Gastrocnemius medialis (tissue), 4 donors: ENCODE results near the gene RASA3.

Experiments used
- POLR2A ChIP-seq, 2 donors: fragments of 450-650 bp; IDR thresholded peaks; one replicate each; pipeline ENCODE4 v1.6.1; 2017; ENCODE audit warnings: antibody characterized with exemption in 2 of 2, mild to moderate bottlenecking in 2 of 2, moderate library complexity in 2 of 2
- TF ChIP-seq, protein P1 (sequence below), 5 experiments: fragments of 450-650 bp in 3 of 5; fragments of 200-600 bp in 2 of 5; sonication (generic) in 2 of 5; IDR thresholded peaks in 4 of 5; conservative IDR thresholded peaks in 1 of 5; 1 replicate in 4 of 5; 2 replicates in 1 of 5; pipeline ENCODE4 v1.5.1; 2016 to 2019; ENCODE audit warnings: antibody characterized with exemption in 5 of 5, mild to moderate bottlenecking in 3 of 5, moderate library complexity in 3 of 5

DNA sequence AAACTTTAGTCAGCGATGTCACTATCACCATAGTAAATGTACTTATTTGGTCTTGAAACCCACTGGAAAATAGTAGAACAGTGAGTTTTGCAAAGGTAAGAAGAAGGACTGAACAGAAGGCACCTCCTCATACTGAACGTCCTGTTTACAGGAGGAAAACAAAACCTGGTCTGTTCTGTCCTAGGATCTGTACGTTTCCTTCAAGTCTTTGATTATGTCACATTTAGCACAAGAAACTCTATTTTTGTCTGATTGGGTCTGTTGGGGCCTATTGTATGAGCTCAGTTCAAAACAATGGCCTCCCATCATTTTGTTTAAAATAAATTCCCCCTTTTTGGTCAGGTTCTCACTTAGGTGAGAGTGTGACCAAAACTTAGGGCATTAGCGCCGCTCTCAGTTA, 35.5 kb upstream of the RASA3 start:
- TF ChIP-seq, protein P1, sequence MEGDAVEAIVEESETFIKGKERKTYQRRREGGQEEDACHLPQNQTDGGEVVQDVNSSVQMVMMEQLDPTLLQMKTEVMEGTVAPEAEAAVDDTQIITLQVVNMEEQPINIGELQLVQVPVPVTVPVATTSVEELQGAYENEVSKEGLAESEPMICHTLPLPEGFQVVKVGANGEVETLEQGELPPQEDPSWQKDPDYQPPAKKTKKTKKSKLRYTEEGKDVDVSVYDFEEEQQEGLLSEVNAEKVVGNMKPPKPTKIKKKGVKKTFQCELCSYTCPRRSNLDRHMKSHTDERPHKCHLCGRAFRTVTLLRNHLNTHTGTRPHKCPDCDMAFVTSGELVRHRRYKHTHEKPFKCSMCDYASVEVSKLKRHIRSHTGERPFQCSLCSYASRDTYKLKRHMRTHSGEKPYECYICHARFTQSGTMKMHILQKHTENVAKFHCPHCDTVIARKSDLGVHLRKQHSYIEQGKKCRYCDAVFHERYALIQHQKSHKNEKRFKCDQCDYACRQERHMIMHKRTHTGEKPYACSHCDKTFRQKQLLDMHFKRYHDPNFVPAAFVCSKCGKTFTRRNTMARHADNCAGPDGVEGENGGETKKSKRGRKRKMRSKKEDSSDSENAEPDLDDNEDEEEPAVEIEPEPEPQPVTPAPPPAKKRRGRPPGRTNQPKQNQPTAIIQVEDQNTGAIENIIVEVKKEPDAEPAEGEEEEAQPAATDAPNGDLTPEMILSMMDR (IDR thresholded peaks at IDR 0.05 in 4 of 5, conservative IDR thresholded peaks at IDR 0.05 in 1 of 5): no peak
- no peak for TF ChIP-seq POLR2A (IDR thresholded peaks at IDR 0.05)
